GM12875 (cell line): ENCODE data around the gene PTPRM.

Experiments
- H3K4me3 ChIP-seq: one replicate; pipeline ENCODE4 v1.5.1; 2011; ENCODE audit warnings: low read depth, low read length, control low read depth
- CTCF ChIP-seq: IDR thresholded peaks from 2 replicates; pipeline ENCODE4 v1.5.1; 2011; ENCODE audit warnings: low read depth, mild to moderate bottlenecking, control low read depth, inconsistent platforms, low read length, moderate library complexity, borderline replicate concordance; ENCODE audit not compliant: insufficient read depth

The PTPRM gene

GRCh38 chr18:7987284-7987976, 420.3 kb downstream of the PTPRM start:
- no peak for TF ChIP-seq CTCF
- H3K4me3 ChIP-seq, result no peak overlapping the region

- H3K4me3 ChIP-seq, result no peak overlapping the region
- no peak for TF ChIP-seq CTCF
These were observed 423.6 kb downstream of the PTPRM start for GRCh38 chr18:7990670-7991069.

DNA sequence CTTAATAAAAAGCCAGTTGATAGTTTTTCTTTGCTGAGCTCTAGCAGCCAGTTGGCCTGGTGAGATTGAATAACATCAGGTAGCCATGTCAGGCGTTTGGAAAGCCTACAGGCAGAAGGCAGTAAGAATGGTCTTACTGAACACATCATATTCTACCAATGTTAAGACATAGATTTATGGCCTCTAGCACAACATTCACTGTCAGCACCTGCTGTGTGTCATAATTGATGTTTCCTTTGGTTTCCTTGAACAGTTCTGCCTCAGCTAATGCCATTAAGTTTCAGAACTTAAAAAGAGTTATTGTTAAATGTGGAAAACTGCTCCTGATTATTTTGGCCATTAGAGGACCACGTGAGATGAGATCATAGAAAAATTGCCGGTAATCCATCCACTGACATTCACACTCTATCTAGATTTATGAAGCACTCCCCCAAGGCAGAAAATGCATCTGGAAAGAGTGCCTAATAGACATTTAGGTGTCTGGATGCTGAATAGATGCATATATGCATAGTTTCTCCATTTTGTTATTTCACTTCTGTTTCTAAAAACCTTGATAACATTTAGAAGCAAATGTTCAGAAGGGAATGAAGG, 434.7 kb downstream of the PTPRM start:
- no peak for TF ChIP-seq CTCF
- no peak overlapping the region for H3K4me3 ChIP-seq

DNA sequence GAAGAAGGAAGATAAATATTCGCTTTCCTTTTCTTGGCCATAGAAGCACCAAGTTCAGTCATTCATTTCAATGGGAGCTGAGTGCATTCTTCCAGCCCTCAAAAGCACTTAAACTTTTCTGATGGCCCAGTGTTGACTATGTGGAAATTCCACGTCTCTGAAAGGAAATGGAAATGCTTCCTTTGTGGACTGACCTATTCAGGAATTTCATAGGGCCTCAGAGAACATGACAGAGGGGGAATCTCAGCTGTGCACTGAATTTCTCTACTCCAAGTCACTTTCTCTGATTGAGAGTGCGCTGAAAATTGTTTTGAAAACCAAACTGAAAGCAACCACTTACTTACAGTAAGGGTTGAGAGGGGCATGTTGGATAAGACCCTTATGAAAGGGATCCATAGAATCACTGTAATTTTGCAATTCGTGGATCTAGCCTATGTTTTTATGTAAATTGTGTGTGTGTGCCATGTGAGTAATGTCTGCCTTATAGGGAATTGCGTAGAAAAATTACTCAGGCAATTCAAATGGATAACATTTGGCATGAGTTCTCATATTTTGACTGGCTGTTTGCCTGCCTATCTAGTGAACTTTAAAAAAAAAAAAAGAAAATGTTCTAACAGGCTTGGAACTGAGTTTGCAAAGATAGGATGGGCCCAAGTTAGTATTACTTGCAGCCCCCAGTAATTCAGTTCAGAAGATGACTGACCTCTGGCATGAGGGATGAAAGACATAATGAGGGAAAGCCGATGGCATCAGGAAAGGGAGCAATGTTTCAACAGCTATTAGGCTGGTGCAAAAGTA, 437.0 kb downstream of the PTPRM start:
- no peak overlapping the region for H3K4me3 ChIP-seq
- TF ChIP-seq CTCF, result no peak

DNA sequence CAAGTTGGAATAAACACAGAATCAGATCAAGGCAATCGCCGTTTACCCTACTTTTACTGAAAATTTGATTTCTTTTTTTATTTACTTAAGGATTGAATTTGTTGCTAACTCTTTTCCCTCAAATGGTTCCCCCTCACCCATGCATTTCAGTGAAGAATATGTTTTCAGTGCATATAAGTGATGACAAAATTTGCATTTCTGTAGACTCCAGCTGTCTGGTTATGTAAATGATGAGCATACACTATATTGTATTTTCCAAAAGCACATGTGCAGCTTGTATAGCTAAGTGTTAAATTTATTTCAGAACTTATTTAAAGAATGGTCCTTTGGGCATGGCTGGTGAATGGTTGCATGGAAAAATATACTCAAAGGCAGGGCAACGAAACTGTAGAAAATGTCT, 437.7 kb downstream of the PTPRM start:
- TF ChIP-seq CTCF, result no peak
- H3K4me3 ChIP-seq, result no peak overlapping the region

GRCh38 chr18:8005870-8006569, 438.9 kb downstream of the PTPRM start:
- H3K4me3 ChIP-seq, result no peak overlapping the region
- no peak for TF ChIP-seq CTCF
